Upper lobe of left lung (tissue), 6 donors: ENCODE measurements around the gene SEPTIN2. TPM values are rescaled to one million over a fixed set of nuclear protein-coding genes. Genes with fewer than 3 reads are reported as not detected.
"Not testable (repeated sequence)": the region's sequence is repeated elsewhere in the genome, so short reads cannot be mapped to it uniquely, and the experiment has no call there.

Experiments
- ATAC-seq, 2 donors: fragments of 200-7000 bp; cut with Tn5 transposase; one replicate each; pipeline ENCODE4 v1.9.1; 2022; ENCODE audit warnings: mild to moderate bottlenecking in 2 of 2, moderate library complexity in 2 of 2; ENCODE audit not compliant: low FRiP score in 2 of 2
- DNase-seq, 2 donors: peaks; one replicate each; pipeline ENCODE4 v3.0.0-alpha.2; 2019 to 2020
- H3K27ac ChIP-seq, 4 donors: fragments of 200-600 bp; sonication (generic); one replicate each; pipeline ENCODE4 v1.5.1; 2016 to 2019
- H3K27me3 ChIP-seq, 4 donors: fragments of 200-600 bp; sonication (generic); one replicate each; pipeline ENCODE4 v1.5.1; 2017 to 2019
- H3K36me3 ChIP-seq, 4 donors: fragments of 200-600 bp; sonication (generic); one replicate each; pipeline ENCODE4 v1.5.1; 2016 to 2019
- H3K4me1 ChIP-seq, 4 donors: fragments of 200-600 bp; sonication (generic); one replicate each; pipeline ENCODE4 v1.5.1; 2018 to 2019
- H3K4me3 ChIP-seq, 4 donors: fragments of 200-600 bp; sonication (generic); one replicate each; pipeline ENCODE4 v1.5.1; 2017 to 2019; ENCODE audit warnings: mild to moderate bottlenecking in 2 of 4, moderate library complexity in 1 of 4
- H3K9me3 ChIP-seq, 4 donors: fragments of 200-600 bp; sonication (generic); one replicate each; pipeline ENCODE4 v1.5.1; 2018 to 2019
- EP300 ChIP-seq, 4 donors: sonication (generic); formaldehyde crosslinking; IDR thresholded peaks; one replicate each; pipeline ENCODE4 v1.5.1; 2017; ENCODE audit warnings: antibody characterized with exemption in 4 of 4, control low read depth in 2 of 4
- POLR2A ChIP-seq, 4 donors: fragments of 450-650 bp; IDR thresholded peaks; one replicate each; pipeline ENCODE4 v1.5.1; 2016 to 2017; ENCODE audit warnings: antibody characterized with exemption in 4 of 4, mild to moderate bottlenecking in 2 of 4
- POLR2AphosphoS5 ChIP-seq, 2 donors: sonication (generic); formaldehyde crosslinking; IDR thresholded peaks; one replicate each; pipeline ENCODE4 v1.5.1; 2017; ENCODE audit warnings: antibody characterized with exemption in 2 of 2
- WGBS, 2 donors: methylation state at CpG; one replicate each; pipeline ENCODE4 v1.1.5; 2017 to 2018; 5-methylcytosine and 5-hydroxymethylcytosine counted together
- total RNA-seq, 6 donors: library from RNA; depleted of rRNA in 4 of 6; stranded (reverse); fragments of >200 nt in 4 of 6; gene quantifications; one replicate each; pipeline versions ENCODE4 v1.1.0 to v1.2.1, GENCODE V29; 2016 to 2021
- TF ChIP-seq, protein P1 (sequence below), 6 experiments: fragments of 450-650 bp in 4 of 6; fragments of 200-600 bp in 2 of 6; sonication (generic) in 2 of 6; IDR thresholded peaks; one replicate each; pipeline ENCODE4 v1.5.1; 2016 to 2019; ENCODE audit warnings: antibody characterized with exemption in 6 of 6
- donor health status: DM: no; HTN: no; CAD: no; lungs with moderate emphysema.
- donor health status: DM: no; HTN: yes; CAD: no; lungs with severe emphysema.

SEPTIN2 gene
- total RNA-seq, 6 donors from 2014 or later = 213 to 322 (median 252) TPM

- Histone ChIP-seq H3K4me3 (no peak overlapping the region), H3K9me3 (no peaks in the 10 kb centered on the region), H3K36me3 (no peaks in the 10 kb centered on the region), H3K27me3 (no peaks in the 10 kb centered on the region), H3K4me1 (peaks cover 3 to 25% (median 9%) of the 10 kb centered on the region in 4 donors), H3K27ac (no peak overlapping the region)
- TF ChIP-seq POLR2AphosphoS5 (IDR thresholded peaks at IDR 0.05) (no peak), EP300 (IDR thresholded peaks at IDR 0.05) (no peak), POLR2A (IDR thresholded peaks at IDR 0.05) (no peak)
- TF ChIP-seq, protein P1, sequence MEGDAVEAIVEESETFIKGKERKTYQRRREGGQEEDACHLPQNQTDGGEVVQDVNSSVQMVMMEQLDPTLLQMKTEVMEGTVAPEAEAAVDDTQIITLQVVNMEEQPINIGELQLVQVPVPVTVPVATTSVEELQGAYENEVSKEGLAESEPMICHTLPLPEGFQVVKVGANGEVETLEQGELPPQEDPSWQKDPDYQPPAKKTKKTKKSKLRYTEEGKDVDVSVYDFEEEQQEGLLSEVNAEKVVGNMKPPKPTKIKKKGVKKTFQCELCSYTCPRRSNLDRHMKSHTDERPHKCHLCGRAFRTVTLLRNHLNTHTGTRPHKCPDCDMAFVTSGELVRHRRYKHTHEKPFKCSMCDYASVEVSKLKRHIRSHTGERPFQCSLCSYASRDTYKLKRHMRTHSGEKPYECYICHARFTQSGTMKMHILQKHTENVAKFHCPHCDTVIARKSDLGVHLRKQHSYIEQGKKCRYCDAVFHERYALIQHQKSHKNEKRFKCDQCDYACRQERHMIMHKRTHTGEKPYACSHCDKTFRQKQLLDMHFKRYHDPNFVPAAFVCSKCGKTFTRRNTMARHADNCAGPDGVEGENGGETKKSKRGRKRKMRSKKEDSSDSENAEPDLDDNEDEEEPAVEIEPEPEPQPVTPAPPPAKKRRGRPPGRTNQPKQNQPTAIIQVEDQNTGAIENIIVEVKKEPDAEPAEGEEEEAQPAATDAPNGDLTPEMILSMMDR (IDR thresholded peaks at IDR 0.05) = no peak
- DNase-seq (no peak), ATAC-seq (no peak)
- WGBS, 2 donors = 92 to 95% methylated on average over 2 of the region's 2 CpGs
These were observed 51.0 kb downstream of the SEPTIN2 start for GRCh38 chr2:241366678-241367077.

- H3K4me1 ChIP-seq = peaks cover 0 to 17% (median 3%) of the 10 kb centered on the region in 4 donors
- ATAC-seq = no peak
These were observed 52.9 kb downstream of the SEPTIN2 start for GRCh38 chr2:241368643-241369042.

DNA sequence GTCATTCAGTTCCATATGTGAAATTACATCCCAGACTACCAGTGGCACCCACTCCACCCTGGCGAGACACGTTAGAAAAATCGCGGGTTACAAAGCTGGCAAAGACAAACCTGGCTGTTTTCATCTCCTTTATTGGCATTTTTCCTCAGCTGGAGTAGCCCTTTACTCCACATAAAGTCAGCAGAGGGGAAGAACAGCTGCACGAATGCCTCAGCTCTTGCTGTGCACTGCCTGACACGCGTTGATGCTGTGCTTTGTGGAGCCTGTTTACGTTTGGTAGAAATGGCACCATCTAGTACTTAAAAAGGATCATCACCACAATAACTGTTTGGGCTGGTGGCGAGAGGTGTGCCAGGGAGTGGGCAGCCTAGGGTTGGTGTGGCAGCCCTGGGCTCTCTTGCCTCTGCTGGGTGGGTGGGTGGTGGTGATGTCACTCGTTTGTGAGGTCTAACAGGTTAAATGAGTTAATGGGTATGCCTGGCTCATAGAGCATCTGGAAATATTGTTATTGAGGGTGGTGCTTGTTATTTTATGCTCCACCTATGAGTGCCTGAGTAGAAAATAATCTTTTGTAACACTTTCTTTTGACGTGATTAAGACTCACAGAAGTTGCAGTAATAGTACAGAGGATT lies 56.8 kb downstream of the SEPTIN2 start:
- no peaks in the 10 kb centered on the region for H3K9me3 ChIP-seq
- TF ChIP-seq, protein P1 (IDR thresholded peaks at IDR 0.05) = no peak
- TF ChIP-seq EP300 (IDR thresholded peaks at IDR 0.05) = no peak
- TF ChIP-seq POLR2A (IDR thresholded peaks at IDR 0.05) = no peak
- TF ChIP-seq POLR2AphosphoS5 (IDR thresholded peaks at IDR 0.05) = no peak
- DNase-seq (no peak), ATAC-seq (no peak)
- H3K4me1 ChIP-seq = peaks cover 0 to 13% (median 2%) of the 10 kb centered on the region in 4 donors
- no peak overlapping the region for H3K27ac ChIP-seq
- H3K27me3 ChIP-seq = no peaks in the 10 kb centered on the region
- WGBS, 2 donors = 76 to 81% methylated on average over 11 of the region's 11 CpGs
- peaks cover 0 to 23% (median 0%) of the 10 kb centered on the region in 4 donors for H3K36me3 ChIP-seq
- no peak overlapping the region for H3K4me3 ChIP-seq

More at GRCh38 chr2:241368643-241369042, 52.9 kb downstream of the SEPTIN2 start:
- Histone ChIP-seq H3K27me3 (no peaks in the 10 kb centered on the region), H3K4me3 (no peak overlapping the region), H3K9me3 (no peaks in the 10 kb centered on the region), H3K36me3 (peaks cover 0 to 3% (median 0%) of the 10 kb centered on the region in 4 donors), H3K27ac (no peak overlapping the region)
- 90 to 92% methylated on average over 3 of the region's 3 CpGs for WGBS, 2 donors
- DNase-seq = no peak
- TF ChIP-seq POLR2A (IDR thresholded peaks at IDR 0.05) = no peak
- TF ChIP-seq, protein P1 (IDR thresholded peaks at IDR 0.05) = no peak
- TF ChIP-seq EP300 (IDR thresholded peaks at IDR 0.05) = no peak
- no peak for TF ChIP-seq POLR2AphosphoS5 (IDR thresholded peaks at IDR 0.05)

DNA sequence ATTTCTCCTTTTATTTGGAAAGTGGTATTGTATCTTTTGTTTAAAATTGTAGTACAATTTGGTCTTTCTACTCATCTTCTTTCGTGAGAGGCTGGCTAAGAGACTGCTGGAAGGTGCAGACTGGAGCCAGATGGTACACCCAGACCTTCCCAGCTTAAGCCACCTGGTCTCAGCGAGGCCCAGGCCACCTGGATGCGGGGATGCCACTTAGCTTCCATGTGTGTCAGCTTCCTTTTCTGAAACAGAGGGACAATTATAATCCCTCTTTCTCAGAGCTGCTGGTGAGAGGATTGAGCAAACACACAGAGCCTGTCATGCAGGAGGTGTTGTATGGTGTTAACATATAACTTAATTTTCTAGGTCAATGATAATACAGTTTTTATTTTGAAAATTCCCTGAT lies 57.7 kb downstream of the SEPTIN2 start:
- Histone ChIP-seq H3K4me3 (no peak overlapping the region), H3K36me3 (peaks cover 0 to 23% (median 0%) of the 10 kb centered on the region in 4 donors), H3K9me3 (no peaks in the 10 kb centered on the region), H3K27ac (no peak overlapping the region), H3K27me3 (no peaks in the 10 kb centered on the region), H3K4me1 (peaks cover 0 to 5% (median 2%) of the 10 kb centered on the region in 4 donors)
- no peak for DNase-seq
- 93 to 94% methylated on average over 3 of the region's 3 CpGs for WGBS, 2 donors
- ATAC-seq = no peak
- TF ChIP-seq EP300 (IDR thresholded peaks at IDR 0.05) (no peak), POLR2AphosphoS5 (IDR thresholded peaks at IDR 0.05) (no peak), POLR2A (IDR thresholded peaks at IDR 0.05) (no peak)

DNA sequence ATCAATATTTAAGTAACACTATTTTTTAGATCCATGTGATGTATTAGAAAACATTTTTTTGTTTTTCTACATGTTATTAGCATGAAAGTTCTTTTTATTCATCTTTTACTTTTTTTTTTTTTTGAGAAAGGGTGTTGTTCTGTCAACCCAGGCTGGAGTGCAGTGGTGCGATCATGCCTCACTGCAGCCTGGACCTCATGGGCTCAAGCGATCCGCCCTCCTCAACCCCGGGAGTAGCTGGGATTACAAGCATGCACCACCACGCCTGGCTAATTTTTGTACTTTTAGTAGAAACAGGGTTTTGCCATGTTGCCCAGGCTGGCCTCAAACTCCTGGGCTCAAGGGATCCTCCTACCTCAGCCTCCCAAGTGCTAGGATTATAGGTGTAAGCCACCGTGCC lies 58.2 kb downstream of the SEPTIN2 start:
- ATAC-seq, H3K4me3 ChIP-seq, H3K27me3 ChIP-seq, H3K4me1 ChIP-seq, DNase-seq, H3K9me3 ChIP-seq, H3K27ac ChIP-seq: not testable (repeated sequence)
- peaks cover 0 to 23% (median 0%) of the 10 kb centered on the region in 4 donors for H3K36me3 ChIP-seq
- 92 to 97% methylated on average over 6 of the region's 6 CpGs for WGBS, 2 donors

DNA sequence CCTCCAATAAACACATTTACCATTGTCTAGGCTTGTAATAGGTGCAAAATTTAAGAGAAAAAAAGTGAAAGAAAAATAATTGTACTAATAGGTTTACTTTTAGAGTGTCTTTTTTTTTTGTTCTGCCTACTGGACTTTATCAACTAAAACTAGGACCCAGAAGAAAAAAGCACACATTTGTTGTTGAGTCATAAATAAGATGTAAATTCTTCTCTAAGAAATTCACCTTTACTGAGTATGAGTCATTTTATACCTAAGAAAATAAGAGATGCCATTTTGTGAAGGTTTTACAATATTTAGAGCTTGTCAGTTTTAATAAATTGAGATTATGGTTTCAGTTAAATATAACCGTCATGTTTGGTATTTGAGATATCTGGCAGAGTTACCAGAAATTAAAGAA lies 59.6 kb downstream of the SEPTIN2 start:
- Histone ChIP-seq H3K36me3 (peaks cover 0 to 26% (median 0%) of the 10 kb centered on the region in 4 donors), H3K27me3 (no peaks in the 10 kb centered on the region), H3K4me1 (peaks cover 0 to 5% (median 3%) of the 10 kb centered on the region in 4 donors), H3K9me3 (no peaks in the 10 kb centered on the region), H3K4me3 (no peak overlapping the region), H3K27ac (no peak overlapping the region)
- no peak for DNase-seq
- TF ChIP-seq, protein P1 (IDR thresholded peaks at IDR 0.05) = no peak
- no peak for TF ChIP-seq EP300 (IDR thresholded peaks at IDR 0.05)
- TF ChIP-seq POLR2A (IDR thresholded peaks at IDR 0.05) = no peak
- TF ChIP-seq POLR2AphosphoS5 (IDR thresholded peaks at IDR 0.05) = no peak
- ATAC-seq = no peak
- 83% methylated on average over 1 of the region's 1 CpG for WGBS, 2 donors
